ENCODE data around the gene ZNF668. TPM values are rescaled to one million over a fixed set of nuclear protein-coding genes. Genes with fewer than 3 reads are reported as not detected.
"Not testable (repeated sequence)": the region's sequence is repeated elsewhere in the genome, so short reads cannot be mapped to it uniquely, and the experiment has no call there.

Gene ZNF668
- total RNA-seq, 1 donor from 2014 or later, result 4.4 TPM

- DNase-seq, result no peak
- intact Hi-C loops (cut with DNase I), result no loop called here
- ATAC-seq (ENCODE audit: poor library complexity), result no peak
These were observed 32.7 kb upstream of the ZNF668 start for GRCh38 chr16:31106509-31107464.

GRCh38 chr16:31105677-31106213 lies 31.7 kb upstream of the ZNF668 start:
- intact Hi-C loops (cut with DNase I), result no loop called here
- ATAC-seq (ENCODE audit: poor library complexity) (peak; percentile 93), DNase-seq (peak; percentile 94)

GRCh38 chr16:31100876-31101641 lies 27.0 kb upstream of the ZNF668 start:
- intact Hi-C loops (cut with DNase I); DNase-seq; ATAC-seq (ENCODE audit: poor library complexity): not testable (repeated sequence)

GRCh38 chr16:31099860-31100638 lies 26.0 kb upstream of the ZNF668 start:
- intact Hi-C loops (cut with DNase I), result no loop called here
- no peak for ATAC-seq (ENCODE audit: poor library complexity)

GRCh38 chr16:31094424-31095120 lies 20.5 kb upstream of the ZNF668 start, which contains the start of gene VKORC1:
Gene VKORC1 (minus strand): TSS chr16:31094797. CDS start chr16:31094729, 68 bp downstream.
- peak; percentile 97 for ATAC-seq (ENCODE audit: poor library complexity)
- peak; percentile 98 for DNase-seq
- intact Hi-C loops (cut with DNase I), result no loop called here

More at GRCh38 chr16:31099860-31100638, 26.0 kb upstream of the ZNF668 start:
- no peak for DNase-seq

- intact Hi-C loops (cut with DNase I), result no loop called here
- DNase-seq, result peak; percentile 51
- ATAC-seq (ENCODE audit: poor library complexity), result peak; percentile 21
These were observed 20.0 kb upstream of the ZNF668 start for GRCh38 chr16:31094088-31094423.

GRCh38 chr16:31093132-31093703 lies 19.2 kb upstream of the ZNF668 start:
- DNase-seq (no peak), ATAC-seq (ENCODE audit: poor library complexity) (no peak)
- intact Hi-C loops (cut with DNase I), result no loop called here

- intact Hi-C loops (cut with DNase I), result no loop called here
- no peak for DNase-seq
These were observed 18.3 kb upstream of the ZNF668 start for GRCh38 chr16:31092330-31092729.

GRCh38 chr16:31090540-31090939 lies 16.5 kb upstream of the ZNF668 start:
- intact Hi-C loops (cut with DNase I), result no loop called here
- ATAC-seq (ENCODE audit: poor library complexity), result no peak
- DNase-seq, result no peak

More at GRCh38 chr16:31092330-31092729, 18.3 kb upstream of the ZNF668 start:
- no peak for ATAC-seq (ENCODE audit: poor library complexity)

- intact Hi-C loops (cut with DNase I), result no loop called here
- no peak for DNase-seq
These were observed 15.2 kb upstream of the ZNF668 start for GRCh38 chr16:31089199-31089598.

GRCh38 chr16:31088459-31089183 lies 14.6 kb upstream of the ZNF668 start, which contains the start of gene PRSS53:
Gene PRSS53 (minus strand): TSS chr16:31088943. CDS start chr16:31088809, 134 bp downstream.
- intact Hi-C loops (cut with DNase I), result no loop called here
- no peak for ATAC-seq (ENCODE audit: poor library complexity)
- no peak for DNase-seq

More at GRCh38 chr16:31089199-31089598, 15.2 kb upstream of the ZNF668 start:
- no peak for ATAC-seq (ENCODE audit: poor library complexity)

GRCh38 chr16:31087971-31088370 lies 13.9 kb upstream of the ZNF668 start:
- ATAC-seq (ENCODE audit: poor library complexity) (no peak), DNase-seq (no peak)
- intact Hi-C loops (cut with DNase I), result no loop called here

GRCh38 chr16:31087481-31087880 lies 13.4 kb upstream of the ZNF668 start:
- intact Hi-C loops (cut with DNase I), result no loop called here
- DNase-seq, result no peak
- no peak for ATAC-seq (ENCODE audit: poor library complexity)

GRCh38 chr16:31086629-31086906 lies 12.5 kb upstream of the ZNF668 start:
- no peak for DNase-seq
- intact Hi-C loops (cut with DNase I), result no loop called here
- ATAC-seq (ENCODE audit: poor library complexity), result no peak

- DNase-seq (no peak), ATAC-seq (ENCODE audit: poor library complexity) (no peak)
- intact Hi-C loops (cut with DNase I), result no loop called here
These were observed 12.0 kb upstream of the ZNF668 start for GRCh38 chr16:31085873-31086628.

GRCh38 chr16:31085411-31085810 lies 11.4 kb upstream of the ZNF668 start:
- intact Hi-C loops (cut with DNase I), result no loop called here
- no peak for ATAC-seq (ENCODE audit: poor library complexity)
- no peak for DNase-seq

All from Right ventricle myocardium superior (tissue), 1 donor.